Gastrocnemius medialis (tissue), 4 donors: Measurements from ENCODE around the gene CTBP2. TPM values are rescaled to one million over a fixed set of nuclear protein-coding genes. Genes with fewer than 3 reads are reported as not detected.

ENCODE experiments used
- ATAC-seq, 2 donors: fragments of 150-250 bp; one replicate each; pipeline ENCODE4 v1.9.1; 2016
- DNase-seq, 2 donors: peaks; one replicate each; pipeline ENCODE4 v3.0.0-alpha.2; 2019
- H3K27ac ChIP-seq, 4 donors: fragments of 200-600 bp; sonication (generic); 1 replicate in 1 of 4; 2 replicates in 3 of 4; pipeline ENCODE4 v1.5.1; 2016 to 2018; ENCODE audit warnings: mild to moderate bottlenecking in 2 of 4, moderate library complexity in 1 of 4
- H3K27me3 ChIP-seq, 3 donors: fragments of 200-600 bp; sonication (generic) in 2 of 3; 1 replicate in 1 of 3; 2 replicates in 2 of 3; pipeline versions ENCODE4 v1.5.1 to v1.6.0; 2016 to 2019; ENCODE audit warnings: mild to moderate bottlenecking in 1 of 3, moderate library complexity in 1 of 3
- H3K36me3 ChIP-seq, 2 donors: fragments of 200-600 bp; sonication (generic) in 1 of 2; one replicate each; pipeline ENCODE4 v1.5.1; 2017 to 2018
- H3K4me1 ChIP-seq, 2 donors: fragments of 200-600 bp; sonication (generic) in 1 of 2; one replicate each; pipeline ENCODE4 v1.5.1; 2016 to 2017; ENCODE audit warnings: mild to moderate bottlenecking in 2 of 2
- H3K4me3 ChIP-seq, 4 donors: fragments of 200-600 bp; sonication (generic) in 3 of 4; 1 replicate in 1 of 4; 2 replicates in 3 of 4; pipeline ENCODE4 v1.5.1; 2016 to 2019; ENCODE audit warnings: mild to moderate bottlenecking in 2 of 4
- H3K9me3 ChIP-seq, 3 donors: fragments of 200-600 bp; sonication (generic) in 2 of 3; 1 replicate in 1 of 3; 2 replicates in 2 of 3; pipeline ENCODE4 v1.5.1; 2016 to 2019
- CTCF ChIP-seq, 5 experiments: fragments of 450-650 bp in 3 of 5; fragments of 200-600 bp in 2 of 5; sonication (generic) in 2 of 5; IDR thresholded peaks in 4 of 5; conservative IDR thresholded peaks in 1 of 5; 1 replicate in 4 of 5; 2 replicates in 1 of 5; pipeline ENCODE4 v1.5.1; 2016 to 2019; ENCODE audit warnings: antibody characterized with exemption in 5 of 5, mild to moderate bottlenecking in 3 of 5, moderate library complexity in 3 of 5
- POLR2A ChIP-seq, 2 donors: fragments of 450-650 bp; IDR thresholded peaks; one replicate each; pipeline ENCODE4 v1.6.1; 2017; ENCODE audit warnings: antibody characterized with exemption in 2 of 2, mild to moderate bottlenecking in 2 of 2, moderate library complexity in 2 of 2
- in situ Hi-C, 4 donors: fragments of 200-750 bp; cut with MboI; loops; one replicate each; pipeline versions ENCODE4 v1.15.0 to v1.8.0; 2017; ENCODE audit warnings: low sequenced_read_pairs in 4 of 4
- intact Hi-C: fragments of 100-400 bp; cut with DNase I; formaldehyde crosslinking; loops from one replicate; pipeline ENCODE4 v1.15.1; 2023; ENCODE audit warnings: low total_unique reads
- total RNA-seq, 4 donors: library from RNA; depleted of rRNA; stranded (reverse); fragments of >200 nt; gene quantifications; one replicate each; pipeline versions ENCODE4 v1.1.0 to v1.2.3, GENCODE V29; 2016

CTBP2 gene
- total RNA-seq, 4 donors from 2014 or later: 13.9 to 36.7 (median 21.1) TPM

DNA sequence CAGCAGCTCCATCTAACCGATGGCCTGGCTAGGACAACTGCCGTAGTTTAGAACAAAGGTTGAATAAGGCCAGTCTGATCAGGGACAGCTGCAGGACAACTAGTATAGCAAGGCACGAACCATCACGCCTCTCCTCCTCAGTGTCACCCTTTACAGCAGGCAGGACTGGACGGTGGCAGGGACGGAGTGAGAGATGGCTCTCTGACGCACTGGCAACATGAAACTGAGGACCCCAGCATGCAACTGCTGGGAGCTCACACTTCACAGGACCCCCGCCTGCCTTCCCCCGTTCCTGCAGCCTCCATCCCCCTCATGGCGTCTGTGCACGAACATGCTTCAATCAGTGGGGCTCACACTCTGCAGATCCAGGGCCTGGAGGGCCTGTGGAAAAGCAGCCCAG, 164.8 kb downstream of the CTBP2 start:
- Histone ChIP-seq H3K4me3 (no peak overlapping the region), H3K27me3 (no peaks in the 10 kb centered on the region), H3K9me3 (no peaks in the 10 kb centered on the region), H3K27ac (peak overlapping the region in 3 of 4 donors; percentile 26 to 79 (median 70)), H3K4me1 (peaks cover 30 to 35% of the 10 kb centered on the region in 2 donors), H3K36me3 (peaks cover 0 to 67% of the 10 kb centered on the region in 2 donors)
- intact Hi-C loops: no loop called here
- TF ChIP-seq POLR2A (IDR thresholded peaks at IDR 0.05): no peak
- no peak for TF ChIP-seq CTCF (IDR thresholded peaks at IDR 0.05 in 4 of 5, conservative IDR thresholded peaks at IDR 0.05 in 1 of 5)
- no peak for ATAC-seq
- DNase-seq: no peak
- in situ Hi-C loops: loop anchor here in 1 of 4 donors (10.0 kb wide), 1 partner anchor 59 kb away; no protein-coding TSS in a partner anchor

DNA sequence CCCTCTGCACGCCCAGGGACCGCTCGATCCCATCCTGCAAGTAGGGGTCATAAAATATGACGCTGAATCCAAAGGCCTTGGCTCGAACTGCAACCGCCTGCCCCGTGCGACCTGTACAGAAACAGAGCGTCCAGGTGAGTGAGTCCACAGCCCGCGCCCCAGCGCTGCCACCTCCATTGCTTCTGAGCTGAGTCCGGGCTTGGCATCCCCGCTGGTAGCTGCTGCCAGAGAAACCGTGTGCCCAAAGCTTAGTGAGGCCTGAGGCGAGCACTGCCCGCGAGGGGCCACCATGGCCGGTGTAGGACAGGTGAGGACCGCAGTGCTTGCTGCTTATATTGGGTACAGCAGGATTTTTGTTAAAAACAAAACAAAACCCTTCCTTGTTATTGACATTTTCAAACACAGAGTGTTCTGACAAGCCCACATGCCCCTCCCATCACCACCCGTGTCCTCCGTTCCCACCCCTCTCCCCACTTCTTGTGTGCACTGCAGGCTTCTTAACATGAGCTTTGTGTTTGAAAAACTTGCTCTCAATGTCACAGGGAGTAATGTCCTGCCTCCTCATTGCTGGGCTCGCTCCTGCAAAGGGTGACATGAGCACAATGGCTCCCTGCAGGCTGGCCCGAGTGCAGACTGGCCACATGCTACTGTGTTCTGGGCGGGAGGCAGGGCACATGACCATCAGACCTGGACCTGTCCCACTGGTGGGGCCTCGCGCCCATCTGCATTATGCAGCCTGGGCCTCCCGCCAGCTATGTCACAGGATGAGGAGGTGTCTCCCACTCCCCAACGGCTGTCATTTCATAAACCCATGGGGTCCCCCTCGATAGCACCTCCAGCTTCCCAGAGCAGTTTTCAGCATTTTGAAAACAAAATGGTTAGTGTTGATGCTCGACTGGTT, 165.5 kb downstream of the CTBP2 start:
- Histone ChIP-seq H3K36me3 (peaks cover 0 to 70% of the 10 kb centered on the region in 2 donors), H3K27me3 (no peaks in the 10 kb centered on the region), H3K4me1 (peaks cover 27 to 34% of the 10 kb centered on the region in 2 donors), H3K27ac (peak overlapping the region; percentile 3 to 79 (median 48)), H3K9me3 (no peaks in the 10 kb centered on the region), H3K4me3 (no peak overlapping the region)
- intact Hi-C loops: loop anchor here (5.0 kb wide), 2 partner anchors 42 to 78 kb away; no protein-coding TSS in a partner anchor
- in situ Hi-C loops: loop anchor here in 1 of 4 donors (10.0 kb wide), 1 partner anchor 60 kb away; no protein-coding TSS in a partner anchor
- ATAC-seq: peak in 1 of 2 donors; percentile 4
- TF ChIP-seq POLR2A (IDR thresholded peaks at IDR 0.05) (no peak), CTCF (IDR thresholded peaks at IDR 0.05 in 4 of 5, conservative IDR thresholded peaks at IDR 0.05 in 1 of 5) (no peak)
- DNase-seq: peak in 1 of 2 donors; percentile 35

GRCh38 chr10:124993736-124994451, 166.5 kb downstream of the CTBP2 start:
- no peak overlapping the region for H3K4me3 ChIP-seq
- intact Hi-C loops (loop anchor here (2.0 to 5.0 kb wide), 3 partner anchors 43 to 77 kb away; no protein-coding TSS in a partner anchor), in situ Hi-C loops (loop anchor here in 1 of 4 donors (10.0 kb wide), 1 partner anchor 61 kb away; no protein-coding TSS in a partner anchor)
- peak overlapping the region; percentile 4 to 79 (median 32) for H3K27ac ChIP-seq
- ATAC-seq (no peak), DNase-seq (no peak)
- TF ChIP-seq CTCF (IDR thresholded peaks at IDR 0.05 in 4 of 5, conservative IDR thresholded peaks at IDR 0.05 in 1 of 5) (no peak), POLR2A (IDR thresholded peaks at IDR 0.05) (no peak)
- H3K27me3 ChIP-seq: no peaks in the 10 kb centered on the region
- H3K9me3 ChIP-seq: no peaks in the 10 kb centered on the region
- peaks cover 24 to 30% of the 10 kb centered on the region in 2 donors for H3K4me1 ChIP-seq
- peaks cover 0 to 72% of the 10 kb centered on the region in 2 donors for H3K36me3 ChIP-seq

DNA sequence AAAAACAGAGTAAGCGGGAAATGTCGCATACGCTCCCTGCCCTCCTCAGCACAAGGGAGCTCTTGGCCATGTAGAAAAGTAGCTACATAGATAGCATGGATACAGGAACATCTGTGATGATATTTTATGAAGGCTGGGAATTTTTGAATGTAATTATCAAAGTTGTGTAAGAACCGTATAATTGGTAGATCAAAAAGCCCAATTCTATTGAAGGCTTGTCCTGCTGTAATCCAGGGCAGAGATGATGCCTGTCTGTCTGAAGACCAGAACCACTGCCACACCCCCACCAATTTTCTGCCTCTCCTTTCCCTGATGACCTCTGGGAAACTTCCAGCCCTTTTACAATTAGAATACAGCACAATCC, 167.0 kb downstream of the CTBP2 start:
- Histone ChIP-seq H3K9me3 (no peaks in the 10 kb centered on the region), H3K27ac (peak overlapping the region; percentile 4 to 83 (median 75)), H3K36me3 (peaks cover 0 to 72% of the 10 kb centered on the region in 2 donors), H3K4me1 (peaks cover 24 to 28% of the 10 kb centered on the region in 2 donors), H3K27me3 (no peaks in the 10 kb centered on the region), H3K4me3 (no peak overlapping the region)
- TF ChIP-seq CTCF (IDR thresholded peaks at IDR 0.05 in 4 of 5, conservative IDR thresholded peaks at IDR 0.05 in 1 of 5) (no peak), POLR2A (IDR thresholded peaks at IDR 0.05) (no peak)
- DNase-seq (no peak), ATAC-seq (no peak)
- in situ Hi-C loops: loop anchor here in 1 of 4 donors (10.0 kb wide), 1 partner anchor 61 kb away; no protein-coding TSS in a partner anchor
- intact Hi-C loops: loop anchor here (2.0 to 5.0 kb wide), 3 partner anchors 44 to 76 kb away; no protein-coding TSS in a partner anchor
